SJSA1 (cell line): ENCODE data around the gene TWIST2. TPM values are rescaled to one million over a fixed set of nuclear protein-coding genes. Genes with fewer than 3 reads are reported as not detected.
A peak's percentile ranks its signal among the peaks of the same experiment; 100 is the strongest.

Source experiments
- DNase-seq, 2 experiments: peaks; one replicate each; pipeline ENCODE4 v3.0.0-alpha.2; 2015 to 2020; ENCODE audit warnings: low spot score in 2 of 2, low read depth in 1 of 2
- H3K27ac ChIP-seq: fragments of 250-450 bp; sonication (Bioruptor Pico); 2 replicates; pipeline ENCODE4 v1.5.1; 2020; ENCODE audit warnings: mild to moderate bottlenecking, moderate library complexity
- H3K27me3 ChIP-seq: fragments of 250-450 bp; sonication (Bioruptor Pico); replicated peaks from 2 replicates; pipeline ENCODE4 v1.5.1; 2020; ENCODE audit warnings: mild to moderate bottlenecking, moderate library complexity
- H3K36me3 ChIP-seq: fragments of 250-450 bp; sonication (Bioruptor Pico); 2 replicates; pipeline ENCODE4 v1.5.1; 2020; ENCODE audit warnings: mild to moderate bottlenecking
- H3K4me1 ChIP-seq: fragments of 250-450 bp; sonication (Bioruptor Pico); replicated peaks from 2 replicates; pipeline ENCODE4 v1.6.1; 2021; ENCODE audit warnings: mild to moderate bottlenecking
- H3K4me3 ChIP-seq: fragments of 250-450 bp; sonication (Bioruptor Pico); 2 replicates; pipeline ENCODE4 v1.5.1; 2020; ENCODE audit warnings: mild to moderate bottlenecking
- H3K9me3 ChIP-seq: fragments of 250-450 bp; sonication (Bioruptor Pico); replicated peaks from 2 replicates; pipeline ENCODE4 v1.5.1; 2020; ENCODE audit warnings: mild to moderate bottlenecking
- total RNA-seq: library from RNA; depleted of rRNA; stranded (reverse); fragments of >200 nt; shearing (Covaris generic); gene quantifications from 2 replicates; pipeline ENCODE4 v1.2.3, GENCODE V29; 2014

The TWIST2 gene
- total RNA-seq, 1 experiment from 2014 or later: 32.6 TPM

GRCh38 chr2:238941262-238941792 is 93.4 kb downstream of the TWIST2 start:
- no peak overlapping the region for H3K27ac ChIP-seq
- no peaks in the 10 kb centered on the region for H3K36me3 ChIP-seq
- H3K27me3 ChIP-seq: no peaks in the 10 kb centered on the region
- H3K4me1 ChIP-seq: no peaks in the 10 kb centered on the region
- H3K4me3 ChIP-seq: no peak overlapping the region
- no peak for DNase-seq
- no peaks in the 10 kb centered on the region for H3K9me3 ChIP-seq

GRCh38 chr2:238942080-238942725 is 94.3 kb downstream of the TWIST2 start:
- Histone ChIP-seq H3K36me3 (no peaks in the 10 kb centered on the region), H3K27me3 (no peaks in the 10 kb centered on the region), H3K9me3 (no peaks in the 10 kb centered on the region), H3K27ac (no peak overlapping the region), H3K4me1 (no peaks in the 10 kb centered on the region), H3K4me3 (no peak overlapping the region)
- DNase-seq: peak in 1 of 2 experiments; percentile 35

GRCh38 chr2:238942726-238943300 is 94.9 kb downstream of the TWIST2 start:
- no peak overlapping the region for H3K4me3 ChIP-seq
- no peaks in the 10 kb centered on the region for H3K9me3 ChIP-seq
- no peak overlapping the region for H3K27ac ChIP-seq
- H3K4me1 ChIP-seq: peaks cover 3% of the 10 kb centered on the region
- H3K27me3 ChIP-seq: no peaks in the 10 kb centered on the region
- H3K36me3 ChIP-seq: no peaks in the 10 kb centered on the region
- DNase-seq: no peak

- Histone ChIP-seq H3K4me3 (no peak overlapping the region), H3K4me1 (peaks cover 10% of the 10 kb centered on the region), H3K27me3 (no peaks in the 10 kb centered on the region), H3K36me3 (no peaks in the 10 kb centered on the region), H3K9me3 (no peaks in the 10 kb centered on the region), H3K27ac (no peak overlapping the region)
- peak in 1 of 2 experiments; percentile 35 for DNase-seq
Measured at GRCh38 chr2:238943338-238944067, 95.6 kb downstream of the TWIST2 start.

- peak; percentile 48 to 61 for DNase-seq
- no peak overlapping the region for H3K4me3 ChIP-seq
Measured at GRCh38 chr2:238945433-238946150, 97.7 kb downstream of the TWIST2 start.

GRCh38 chr2:238946318-238947242 is 98.7 kb downstream of the TWIST2 start:
- DNase-seq: peak in 1 of 2 experiments; percentile 31
- Histone ChIP-seq H3K36me3 (no peaks in the 10 kb centered on the region), H3K27ac (no peak overlapping the region), H3K4me1 (peaks cover 25% of the 10 kb centered on the region), H3K9me3 (no peaks in the 10 kb centered on the region), H3K27me3 (no peaks in the 10 kb centered on the region), H3K4me3 (no peak overlapping the region)

More at GRCh38 chr2:238945433-238946150, 97.7 kb downstream of the TWIST2 start:
- no peaks in the 10 kb centered on the region for H3K27me3 ChIP-seq
- H3K36me3 ChIP-seq: no peaks in the 10 kb centered on the region
- no peak overlapping the region for H3K27ac ChIP-seq
- peaks cover 25% of the 10 kb centered on the region for H3K4me1 ChIP-seq
- H3K9me3 ChIP-seq: no peaks in the 10 kb centered on the region

GRCh38 chr2:238947243-238947760 is 99.4 kb downstream of the TWIST2 start:
- Histone ChIP-seq H3K9me3 (no peaks in the 10 kb centered on the region), H3K36me3 (no peaks in the 10 kb centered on the region), H3K4me3 (no peak overlapping the region), H3K27ac (no peak overlapping the region), H3K27me3 (no peaks in the 10 kb centered on the region), H3K4me1 (peaks cover 25% of the 10 kb centered on the region)
- DNase-seq: peak in 1 of 2 experiments; percentile 28

GRCh38 chr2:238947920-238948710 is 100.2 kb downstream of the TWIST2 start:
- H3K36me3 ChIP-seq: no peaks in the 10 kb centered on the region
- H3K27me3 ChIP-seq: no peaks in the 10 kb centered on the region
- H3K9me3 ChIP-seq: no peaks in the 10 kb centered on the region
- no peak overlapping the region for H3K4me3 ChIP-seq
- H3K27ac ChIP-seq: no peak overlapping the region
- H3K4me1 ChIP-seq: peaks cover 25% of the 10 kb centered on the region
- peak; percentile 71 to 81 for DNase-seq

- no peaks in the 10 kb centered on the region for H3K9me3 ChIP-seq
- no peaks in the 10 kb centered on the region for H3K36me3 ChIP-seq
- no peaks in the 10 kb centered on the region for H3K27me3 ChIP-seq
- H3K4me1 ChIP-seq: peaks cover 25% of the 10 kb centered on the region
- H3K4me3 ChIP-seq: no peak overlapping the region
- no peak overlapping the region for H3K27ac ChIP-seq
- peak; percentile 27 to 42 for DNase-seq
Measured at GRCh38 chr2:238948765-238949641, 101.1 kb downstream of the TWIST2 start.

- 0 out of 2 replicates have a peak overlapping the region, but pooled peaks have one; percentile 4 for H3K27ac ChIP-seq
- no peaks in the 10 kb centered on the region for H3K27me3 ChIP-seq
- no peaks in the 10 kb centered on the region for H3K9me3 ChIP-seq
- DNase-seq: peak in 1 of 2 experiments; percentile 30
- H3K4me1 ChIP-seq: peaks cover 25% of the 10 kb centered on the region
- H3K4me3 ChIP-seq: no peak overlapping the region
- H3K36me3 ChIP-seq: no peaks in the 10 kb centered on the region
Measured at GRCh38 chr2:238949710-238950345, 101.9 kb downstream of the TWIST2 start.

GRCh38 chr2:238950551-238950950 is 102.7 kb downstream of the TWIST2 start:
- H3K27ac ChIP-seq: no peak overlapping the region
- peak in 1 of 2 experiments; percentile 37 for DNase-seq

More at GRCh38 chr2:238950551-238950950, 102.7 kb downstream of the TWIST2 start:
- Histone ChIP-seq H3K36me3 (no peaks in the 10 kb centered on the region), H3K4me3 (no peak overlapping the region), H3K27me3 (no peaks in the 10 kb centered on the region), H3K4me1 (peaks cover 29% of the 10 kb centered on the region), H3K9me3 (no peaks in the 10 kb centered on the region)
